Measurements from ENCODE around the gene SRGAP2C.
A peak's percentile ranks its signal among the peaks of the same experiment; 100 is the strongest.
"Not testable (repeated sequence)": the region's sequence is repeated elsewhere in the genome, so short reads cannot be mapped to it uniquely, and the experiment has no call there.

Gene SRGAP2C

GRCh38 chr1:121215699-121216417 lies 31.1 kb downstream of the SRGAP2C start:
- intact Hi-C loops (cut with DNase I), result not testable (repeated sequence)
- DNase-seq, result peak in 1 of 42 donors; percentile 1

- intact Hi-C loops (cut with DNase I); DNase-seq: not testable (repeated sequence)
These were observed 31.9 kb downstream of the SRGAP2C start for GRCh38 chr1:121216676-121217075.

GRCh38 chr1:121221770-121222169 lies 37.0 kb downstream of the SRGAP2C start:
- DNase-seq; intact Hi-C loops (cut with DNase I): not testable (repeated sequence)

GRCh38 chr1:121224714-121225113 lies 39.9 kb downstream of the SRGAP2C start:
- intact Hi-C loops (cut with DNase I); DNase-seq: not testable (repeated sequence)

- intact Hi-C loops (cut with DNase I); DNase-seq: not testable (repeated sequence)
These were observed 41.6 kb downstream of the SRGAP2C start for GRCh38 chr1:121226295-121226904.

GRCh38 chr1:121226925-121227324 lies 42.1 kb downstream of the SRGAP2C start:
- DNase-seq; intact Hi-C loops (cut with DNase I): not testable (repeated sequence)

GRCh38 chr1:121227544-121228330 lies 43.0 kb downstream of the SRGAP2C start:
- DNase-seq; intact Hi-C loops (cut with DNase I): not testable (repeated sequence)

- intact Hi-C loops (cut with DNase I); DNase-seq: not testable (repeated sequence)
These were observed 45.9 kb downstream of the SRGAP2C start for GRCh38 chr1:121230636-121231035.

GRCh38 chr1:121232445-121233125 lies 47.8 kb downstream of the SRGAP2C start:
- intact Hi-C loops (cut with DNase I); DNase-seq: not testable (repeated sequence)

GRCh38 chr1:121234090-121234759 lies 49.5 kb downstream of the SRGAP2C start:
- intact Hi-C loops (cut with DNase I); DNase-seq: not testable (repeated sequence)

- DNase-seq; intact Hi-C loops (cut with DNase I): not testable (repeated sequence)
These were observed 53.6 kb downstream of the SRGAP2C start for GRCh38 chr1:121238384-121238783.

GRCh38 chr1:121243913-121244312 lies 59.1 kb downstream of the SRGAP2C start:
- intact Hi-C loops (cut with DNase I); DNase-seq: not testable (repeated sequence)

- intact Hi-C loops (cut with DNase I); DNase-seq: not testable (repeated sequence)
These were observed 61.6 kb downstream of the SRGAP2C start for GRCh38 chr1:121246399-121246798.

GRCh38 chr1:121252656-121253055 lies 67.9 kb downstream of the SRGAP2C start:
- intact Hi-C loops (cut with DNase I); DNase-seq: not testable (repeated sequence)

- DNase-seq; intact Hi-C loops (cut with DNase I): not testable (repeated sequence)
These were observed 69.8 kb downstream of the SRGAP2C start for GRCh38 chr1:121254618-121255017.

- intact Hi-C loops (cut with DNase I); DNase-seq: not testable (repeated sequence)
These were observed 72.9 kb downstream of the SRGAP2C start for GRCh38 chr1:121257632-121258031.

GRCh38 chr1:121258134-121258533 lies 73.4 kb downstream of the SRGAP2C start:
- intact Hi-C loops (cut with DNase I), result not testable (repeated sequence)

GRCh38 chr1:121260205-121260604 lies 75.4 kb downstream of the SRGAP2C start:
- DNase-seq; intact Hi-C loops (cut with DNase I): not testable (repeated sequence)

More at GRCh38 chr1:121258134-121258533, 73.4 kb downstream of the SRGAP2C start:
- DNase-seq, result not testable (repeated sequence)

All from head of caudate nucleus (tissue), 42 donors.